ENCODE data around the gene TBX5. TPM values are rescaled to one million over a fixed set of nuclear protein-coding genes. Genes with fewer than 3 reads are reported as not detected.

TBX5 gene
- polyA plus RNA-seq, 1 of the 3 experiments (the other 2 are of a cell fraction) = not detected

GRCh38 chr12:114434341-114434740, 28.4 kb upstream of the TBX5 start:
- H3K4me2 ChIP-seq = no peak overlapping the region
- no peaks in the 10 kb centered on the region for H3K36me3 ChIP-seq (replicated peaks in 1 of 2; ENCODE audit: control insufficient read depth in 1 of 2, insufficient read depth in 2 of 2, low read length in 1 of 2)
- H3F3A ChIP-seq (replicated peaks; ENCODE audit: insufficient read depth) = no peaks in the 10 kb centered on the region
- H3K27ac ChIP-seq (ENCODE audit: low read depth in 2 of 2, low read length in 1 of 2) = no peak overlapping the region
- ChIA-PET CTCF (no interaction called here), POLR2A (no interaction called here)
- no peaks in the 10 kb centered on the region for H3K4me1 ChIP-seq (ENCODE audit: control insufficient read depth in 1 of 2, insufficient read depth in 2 of 2, low read depth in 1 of 2, low read length in 1 of 2)
- no peak overlapping the region for H3K9ac ChIP-seq
- no peak for TF ChIP-seq SIN3A (IDR thresholded peaks at IDR 0.05; ENCODE audit: borderline replicate concordance, low read depth, low read length)
- no peak for TF ChIP-seq USF1 (IDR thresholded peaks at IDR 0.05; ENCODE audit: borderline replicate concordance, low read depth)
- TF ChIP-seq ELF1 (IDR thresholded peaks at IDR 0.05) = no peak
- TF ChIP-seq GATA2 (CRISPR knock-in tag; IDR thresholded peaks at IDR 0.05) = no peak
- H4K20me1 ChIP-seq (ENCODE audit: insufficient read depth) = 0 out of 2 replicates have a peak, but pooled peaks cover 2% of the 10 kb centered on the region
- no peaks in the 10 kb centered on the region for H3K79me2 ChIP-seq (ENCODE audit: insufficient read depth)
- H2AFZ ChIP-seq (ENCODE audit: low read depth) = no peak overlapping the region
- no peak overlapping the region for H3K4me3 ChIP-seq (ENCODE audit: low read depth in 2 of 2, low read length in 1 of 2)
- WGBS (ENCODE audit: low lambda C conversion rate) = under 1% methylated on average over 3 of the region's 3 CpGs
- no peaks in the 10 kb centered on the region for H3K9me3 ChIP-seq
- peaks cover 16% of the 10 kb centered on the region for H3K27me3 ChIP-seq (ENCODE audit: insufficient read depth)
- DNase-seq = no peak
- no peaks in the 10 kb centered on the region for H3K9me2 ChIP-seq

- ChIA-PET POLR2A (no interaction called here), CTCF (interaction anchor here (1.3 kb wide), 1 partner anchor 10 kb away, joined by 4 read pairs; no protein-coding TSS in a partner anchor)
- H2AFZ ChIP-seq (ENCODE audit: low read depth) = no peak overlapping the region
- no peak overlapping the region for H3K27ac ChIP-seq (ENCODE audit: low read depth in 2 of 2, low read length in 1 of 2)
- 0% methylated on average over 1 of the region's 1 CpG for WGBS (ENCODE audit: low lambda C conversion rate)
- H3K27me3 ChIP-seq (ENCODE audit: insufficient read depth) = no peaks in the 10 kb centered on the region
- DNase-seq = no peak
- no peak overlapping the region for H3K4me3 ChIP-seq (ENCODE audit: low read depth in 2 of 2, low read length in 1 of 2)
- H3K36me3 ChIP-seq (replicated peaks in 1 of 2; ENCODE audit: control insufficient read depth in 1 of 2, insufficient read depth in 2 of 2, low read length in 1 of 2) = no peaks in the 10 kb centered on the region
- TF ChIP-seq TAF1 (IDR thresholded peaks at IDR 0.05; ENCODE audit: borderline replicate concordance, low read depth, low read length) (no peak), JUND (IDR thresholded peaks at IDR 0.05) (no peak), MEF2A (IDR thresholded peaks at IDR 0.05; ENCODE audit: borderline replicate concordance, low read depth) (no peak), FOXJ3 (CRISPR knock-in tag; IDR thresholded peaks at IDR 0.05) (no peak), MXI1 (IDR thresholded peaks at IDR 0.05; ENCODE audit: low read depth, low read length) (no peak), REST (IDR thresholded peaks at IDR 0.05; ENCODE audit: low read depth, low read length) (no peak), RXRA (IDR thresholded peaks at IDR 0.05; ENCODE audit: borderline replicate concordance, low read depth) (no peak), NRF1 (IDR thresholded peaks at IDR 0.05; ENCODE audit: low read depth, low read length) (no peak)
- H3K9ac ChIP-seq = no peak overlapping the region
- H4K20me1 ChIP-seq (ENCODE audit: insufficient read depth) = 0 out of 2 replicates have a peak, but pooled peaks cover 2% of the 10 kb centered on the region
- H3K4me2 ChIP-seq = no peak overlapping the region
- no peaks in the 10 kb centered on the region for H3K79me2 ChIP-seq (ENCODE audit: insufficient read depth)
- H3K9me3 ChIP-seq = no peaks in the 10 kb centered on the region
- no peaks in the 10 kb centered on the region for H3K9me2 ChIP-seq
- H3F3A ChIP-seq (replicated peaks; ENCODE audit: insufficient read depth) = no peaks in the 10 kb centered on the region
- H3K4me1 ChIP-seq (ENCODE audit: control insufficient read depth in 1 of 2, insufficient read depth in 2 of 2, low read depth in 1 of 2, low read length in 1 of 2) = no peaks in the 10 kb centered on the region
Observed at GRCh38 chr12:114431902-114432301, 26.0 kb upstream of the TBX5 start.

Measured in SK-N-SH (cell line).